Adrenal gland (tissue), 12 donors: ENCODE results near the gene HMGN3. TPM values are rescaled to one million over a fixed set of nuclear protein-coding genes. Genes with fewer than 3 reads are reported as not detected.

ENCODE experiments used
- DNase-seq, 7 donors: peaks; one replicate each; pipeline ENCODE4 v3.0.0-alpha.2; 2019 to 2020
- H3K27ac ChIP-seq, 5 donors: fragments of 200-600 bp; sonication (generic) in 4 of 5; 1 replicate in 3 of 5; 2 replicates in 2 of 5; pipeline versions ENCODE4 v1.5.1 to v1.8.0; 2016 to 2020; ENCODE audit warnings: mild to moderate bottlenecking in 1 of 5
- H3K27me3 ChIP-seq: fragments of 200-600 bp; 2 replicates; pipeline ENCODE4 v1.8.0; 2021
- H3K36me3 ChIP-seq, 2 donors: fragments of 200-600 bp; replicated peaks in 1 of 2; 1 replicate in 1 of 2; 2 replicates in 1 of 2; pipeline versions ENCODE4 v1.5.1 to v1.8.0; 2018 to 2022
- H3K4me1 ChIP-seq, 2 donors: fragments of 200-600 bp; replicated peaks in 1 of 2; 1 replicate in 1 of 2; 2 replicates in 1 of 2; pipeline versions ENCODE4 v1.5.1 to v1.8.0; 2018 to 2021
- H3K4me3 ChIP-seq, 4 donors: fragments of 200-600 bp; sonication (generic) in 3 of 4; one replicate each; pipeline ENCODE4 v1.5.1; 2016 to 2018
- H3K9me3 ChIP-seq, 3 donors: fragments of 200-600 bp; sonication (generic) in 1 of 3; replicated peaks in 1 of 3; 1 replicate in 2 of 3; 2 replicates in 1 of 3; pipeline versions ENCODE4 v1.5.1 to v1.8.0; 2016 to 2021
- CTCF ChIP-seq, 6 experiments: fragments of 450-650 bp in 4 of 6; fragments of 200-600 bp in 2 of 6; sonication (generic) in 1 of 6; IDR thresholded peaks; 1 replicate in 5 of 6; 2 replicates in 1 of 6; pipeline versions ENCODE4 v1.5.1 to v1.8.0; 2016 to 2021; ENCODE audit warnings: antibody characterized with exemption in 6 of 6, mild to moderate bottlenecking in 2 of 6, moderate library complexity in 1 of 6
- POLR2A ChIP-seq, 2 donors: fragments of 450-650 bp; IDR thresholded peaks; one replicate each; pipeline ENCODE4 v1.6.1; 2017; ENCODE audit warnings: antibody characterized with exemption in 2 of 2, mild to moderate bottlenecking in 2 of 2, moderate library complexity in 1 of 2
- WGBS, 4 donors: extraction: QIAGEN DNeasy Blood & Tissue Kit in 2 of 4; methylation state at CpG; one replicate each; pipeline versions ENCODE4 v1.1.5 to v1.1.7; 2013 to 2017; 5-methylcytosine and 5-hydroxymethylcytosine counted together
- intact Hi-C, 2 donors: fragments of 100-400 bp; cut with DNase I; formaldehyde crosslinking; loops; one replicate each; pipeline versions ENCODE4 v1.14.1 to v1.15.0; 2022 to 2023
- polyA plus RNA-seq, 3 donors: library from polyadenylated mRNA; stranded (reverse); fragments of 200-250 nt in 2 of 3; fragments of 350-450 nt in 1 of 3; fragmentation: Illumina TruSeq in 1 of 3; extraction: RNeasy Lipid Tissue Mini Kit (QIAGEN cat#74804) in 1 of 3; gene quantifications; one replicate each; pipeline ENCODE4 v1.2.3, GENCODE V29; 2013 to 2014
- total RNA-seq, 9 donors: library from RNA; depleted of rRNA in 4 of 9; stranded (reverse); fragments of >200 nt in 4 of 9; fragments of 120-200 nt in 1 of 9; fragmentation: NEBNext Ultra II Directional in 1 of 9; extraction: Animal tissue kit (Norgen Biotek cat#: 25700) in 1 of 9; gene quantifications; one replicate each; pipeline versions ENCODE4 v1.1.0 to v1.2.4, GENCODE V29; 2013 to 2023
- donor health status: healthy with polysubstance abuse.
- donor health status: Bipolar disorder and iron deficiency.
- donor health status: DM: yes; HTN: yes; CAD: no.
- donor health status: DM: no; HTN: no; CAD: no.
- donor health status: DM: no; HTN: no; CAD: no.
- donor health status: DM: yes; HTN: yes; CAD: no.

Gene HMGN3
- total and polyA plus RNA-seq, 12 donors = 87.5 to 271 (median 163) TPM

DNA sequence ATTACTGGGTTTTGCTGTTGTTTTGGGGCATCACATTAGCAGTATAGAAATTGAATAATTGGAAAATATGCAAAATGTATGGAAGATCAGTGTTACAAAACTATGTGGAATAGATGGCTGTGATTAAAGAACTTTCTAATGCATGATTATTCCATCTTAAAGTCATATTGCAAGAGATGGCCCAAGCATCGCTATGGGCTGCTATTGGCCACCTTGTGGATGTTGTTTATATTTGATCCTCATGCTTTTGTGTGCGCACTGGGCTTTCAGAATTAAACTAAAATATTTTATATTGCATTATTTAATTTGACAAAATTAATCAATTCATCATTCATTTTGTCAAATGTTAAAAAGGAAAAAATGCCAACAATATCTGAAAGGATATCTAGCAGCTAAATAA is 16.1 kb upstream of the HMGN3 start:
- H3K27ac ChIP-seq = no peak overlapping the region
- no peaks in the 10 kb centered on the region for H3K4me1 ChIP-seq
- H3K9me3 ChIP-seq = no peaks in the 10 kb centered on the region
- WGBS, 4 donors = 84 to 92% (median 86%) methylated on average over 2 of the region's 2 CpGs
- intact Hi-C loops = no loop called here
- DNase-seq = no peak
- TF ChIP-seq CTCF (IDR thresholded peaks at IDR 0.05) (no peak), POLR2A (IDR thresholded peaks at IDR 0.05) (no peak)
- no peak overlapping the region for H3K4me3 ChIP-seq
- no peaks in the 10 kb centered on the region for H3K36me3 ChIP-seq
- H3K27me3 ChIP-seq = no peaks in the 10 kb centered on the region

DNA sequence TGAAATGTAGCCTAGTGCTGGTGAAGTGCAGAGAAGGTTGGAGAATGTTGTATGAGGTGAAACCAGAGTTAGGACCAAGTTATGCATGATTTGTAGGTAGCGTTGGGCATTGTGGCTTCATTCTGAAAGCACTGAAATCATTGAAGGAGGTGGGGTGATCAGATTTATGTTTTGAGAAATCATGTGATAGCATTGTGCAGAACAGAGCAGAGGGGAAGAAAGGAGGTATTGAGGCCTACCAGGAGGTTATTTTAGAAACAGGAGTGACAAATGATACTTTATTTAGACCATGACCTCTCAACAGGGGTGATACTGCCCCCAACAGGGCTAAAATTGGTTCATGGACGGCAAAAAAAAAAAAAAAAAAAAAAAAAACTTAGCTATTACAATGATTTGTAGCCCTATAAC is 15.6 kb upstream of the HMGN3 start:
- 49 to 56% (median 51%) methylated on average over 2 of the region's 2 CpGs for WGBS, 4 donors
- intact Hi-C loops = no loop called here

GRCh38 chr6:79249136-79249535 is 14.7 kb upstream of the HMGN3 start:
- no peak for DNase-seq
- no peak overlapping the region for H3K4me3 ChIP-seq
- H3K9me3 ChIP-seq = no peaks in the 10 kb centered on the region
- H3K27me3 ChIP-seq = no peaks in the 10 kb centered on the region
- intact Hi-C loops = no loop called here
- TF ChIP-seq POLR2A (IDR thresholded peaks at IDR 0.05) (no peak), CTCF (IDR thresholded peaks at IDR 0.05) (no peak)
- H3K4me1 ChIP-seq = no peaks in the 10 kb centered on the region
- 68 to 85% (median 84%) methylated on average over 2 of the region's 2 CpGs for WGBS, 4 donors
- no peaks in the 10 kb centered on the region for H3K36me3 ChIP-seq
- H3K27ac ChIP-seq = no peak overlapping the region

More for the DNA sequence above, 15.6 kb upstream of the HMGN3 start:
- H3K4me3 ChIP-seq = no peak overlapping the region
- H3K27ac ChIP-seq = no peak overlapping the region
- no peaks in the 10 kb centered on the region for H3K4me1 ChIP-seq
- DNase-seq = peak in 1 of 7 donors; percentile 7
- no peaks in the 10 kb centered on the region for H3K9me3 ChIP-seq
- no peaks in the 10 kb centered on the region for H3K27me3 ChIP-seq
- TF ChIP-seq POLR2A (IDR thresholded peaks at IDR 0.05) (no peak), CTCF (IDR thresholded peaks at IDR 0.05) (peak in 2 of 6 experiments; percentile 16 to 23)
- no peaks in the 10 kb centered on the region for H3K36me3 ChIP-seq

GRCh38 chr6:79246891-79247290 is 12.4 kb upstream of the HMGN3 start:
- H3K27ac ChIP-seq = no peak overlapping the region
- TF ChIP-seq POLR2A (IDR thresholded peaks at IDR 0.05) = no peak
- no peak for DNase-seq
- no peaks in the 10 kb centered on the region for H3K9me3 ChIP-seq
- no peaks in the 10 kb centered on the region for H3K36me3 ChIP-seq
- H3K4me3 ChIP-seq = no peak overlapping the region
- intact Hi-C loops = no loop called here
- H3K4me1 ChIP-seq = no peaks in the 10 kb centered on the region
- no peaks in the 10 kb centered on the region for H3K27me3 ChIP-seq

DNA sequence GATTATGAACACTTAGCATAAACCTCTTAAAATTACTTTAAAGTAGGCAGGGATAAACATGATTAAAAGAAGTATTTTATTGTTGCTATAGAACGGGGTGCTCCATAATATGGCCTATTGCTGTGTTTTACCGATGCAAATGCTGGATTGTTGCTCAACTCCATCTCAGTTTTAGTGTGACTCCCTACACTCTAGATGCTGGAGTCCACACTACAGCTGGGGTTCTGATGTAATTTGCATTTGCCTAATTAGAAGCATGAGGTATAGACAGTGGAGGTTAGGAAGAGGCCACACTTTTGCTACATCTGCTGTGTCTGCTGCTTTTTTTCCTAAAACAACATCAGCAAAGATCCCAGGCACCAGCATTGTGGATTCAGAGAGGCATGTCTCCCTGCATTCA is 6.7 kb upstream of the HMGN3 start:
- no peak for DNase-seq
- intact Hi-C loops = no loop called here
- no peaks in the 10 kb centered on the region for H3K36me3 ChIP-seq
- TF ChIP-seq POLR2A (IDR thresholded peaks at IDR 0.05) (no peak), CTCF (IDR thresholded peaks at IDR 0.05) (no peak)
- no peaks in the 10 kb centered on the region for H3K27me3 ChIP-seq
- no peak overlapping the region for H3K27ac ChIP-seq
- WGBS, 4 donors = 73 to 98% (median 87%) methylated on average over 2 of the region's 2 CpGs
- no peaks in the 10 kb centered on the region for H3K9me3 ChIP-seq
- H3K4me3 ChIP-seq = no peak overlapping the region
- peaks cover 0 to 7% of the 10 kb centered on the region in 2 donors for H3K4me1 ChIP-seq
